GM13976 (cell line): ENCODE data around the gene FBXO34.

Experiments used
- DNase-seq: peaks from one replicate; pipeline ENCODE4 v3.0.0; 2012; ENCODE audit warnings: low spot score
- CTCF ChIP-seq: IDR thresholded peaks from 2 replicates; pipeline ENCODE4 v1.5.1; 2012; ENCODE audit warnings: borderline replicate concordance, mild to moderate bottlenecking; ENCODE audit not compliant: insufficient read depth; ENCODE audit errors: extremely low read depth, missing control alignments, control extremely low read depth
- in situ Hi-C: fragments of 300-500 bp; cut with MboI; formaldehyde crosslinking; loops from one replicate; pipeline ENCODE4 v1.12.0; 2022; ENCODE audit warnings: low sequenced_read_pairs, mixed read lengths, inconsistent platforms; ENCODE audit not compliant: unreplicated experiment

The FBXO34 gene

GRCh38 chr14:55271572-55272298 is 514 bp downstream of the FBXO34 start:
- no peak for TF ChIP-seq CTCF
- peak; percentile 84 for DNase-seq
- in situ Hi-C loops = no loop called here

- DNase-seq = no peak
- in situ Hi-C loops = no loop called here
- no peak for TF ChIP-seq CTCF
Measured at GRCh38 chr14:55272387-55272786, 1.2 kb downstream of the FBXO34 start.

- in situ Hi-C loops = no loop called here
- no peak for TF ChIP-seq CTCF
- no peak for DNase-seq
Measured at GRCh38 chr14:55272922-55273321, 1.7 kb downstream of the FBXO34 start.

- in situ Hi-C loops = no loop called here
- no peak for DNase-seq
- TF ChIP-seq CTCF = no peak
Measured at GRCh38 chr14:55274146-55274545, 2.9 kb downstream of the FBXO34 start.

GRCh38 chr14:55274751-55275150 is 3.5 kb downstream of the FBXO34 start:
- DNase-seq = no peak
- in situ Hi-C loops = no loop called here
- no peak for TF ChIP-seq CTCF

- in situ Hi-C loops = no loop called here
- TF ChIP-seq CTCF = no peak
- no peak for DNase-seq
Measured at GRCh38 chr14:55276736-55277135, 5.5 kb downstream of the FBXO34 start.
